NCI-H2081 treated with DMSO at 0.1 percent for 48 hours (cell line): ENCODE data around the gene ADGRB3.
"Not testable (repeated sequence)": the region's sequence is repeated elsewhere in the genome, so short reads cannot be mapped to it uniquely, and the experiment has no call there.

Source experiments
- DNase-seq: peaks from one replicate; lab custom pipeline; 2025; lab: John Stamatoyannopoulos, UW

Gene ADGRB3

DNA sequence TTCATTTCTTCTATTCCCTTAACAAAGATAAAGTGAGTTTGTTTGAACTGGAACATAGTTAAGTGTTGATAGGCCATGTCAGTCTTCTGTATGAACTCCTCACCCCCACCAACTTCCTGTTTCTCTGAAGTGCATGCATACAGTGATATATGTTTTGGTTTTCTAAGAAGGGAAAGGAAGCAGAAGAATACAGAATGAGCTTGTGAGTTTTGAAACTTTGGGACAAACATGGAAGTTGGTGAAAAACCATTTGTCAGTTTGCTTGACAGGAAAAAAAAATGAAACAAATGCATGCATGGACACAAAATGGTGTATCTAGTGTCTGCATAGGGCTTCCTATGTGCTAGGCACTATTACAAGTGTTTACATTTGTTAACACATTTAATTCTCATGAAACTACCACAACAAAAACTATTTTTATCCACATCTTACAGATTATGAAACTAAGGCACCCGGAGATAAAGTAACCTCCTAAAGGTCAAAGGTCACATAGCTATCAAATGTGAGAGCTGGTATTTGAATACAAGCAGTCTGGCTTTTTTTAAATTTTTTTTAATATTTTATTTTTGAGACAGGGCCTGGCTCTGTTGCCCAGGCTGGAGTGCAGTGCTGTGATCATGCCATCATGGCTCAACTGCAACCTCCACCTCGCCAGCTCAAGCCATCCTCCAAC lies 105.9 kb downstream of the ADGRB3 start:
- DNase-seq: no peak

DNA sequence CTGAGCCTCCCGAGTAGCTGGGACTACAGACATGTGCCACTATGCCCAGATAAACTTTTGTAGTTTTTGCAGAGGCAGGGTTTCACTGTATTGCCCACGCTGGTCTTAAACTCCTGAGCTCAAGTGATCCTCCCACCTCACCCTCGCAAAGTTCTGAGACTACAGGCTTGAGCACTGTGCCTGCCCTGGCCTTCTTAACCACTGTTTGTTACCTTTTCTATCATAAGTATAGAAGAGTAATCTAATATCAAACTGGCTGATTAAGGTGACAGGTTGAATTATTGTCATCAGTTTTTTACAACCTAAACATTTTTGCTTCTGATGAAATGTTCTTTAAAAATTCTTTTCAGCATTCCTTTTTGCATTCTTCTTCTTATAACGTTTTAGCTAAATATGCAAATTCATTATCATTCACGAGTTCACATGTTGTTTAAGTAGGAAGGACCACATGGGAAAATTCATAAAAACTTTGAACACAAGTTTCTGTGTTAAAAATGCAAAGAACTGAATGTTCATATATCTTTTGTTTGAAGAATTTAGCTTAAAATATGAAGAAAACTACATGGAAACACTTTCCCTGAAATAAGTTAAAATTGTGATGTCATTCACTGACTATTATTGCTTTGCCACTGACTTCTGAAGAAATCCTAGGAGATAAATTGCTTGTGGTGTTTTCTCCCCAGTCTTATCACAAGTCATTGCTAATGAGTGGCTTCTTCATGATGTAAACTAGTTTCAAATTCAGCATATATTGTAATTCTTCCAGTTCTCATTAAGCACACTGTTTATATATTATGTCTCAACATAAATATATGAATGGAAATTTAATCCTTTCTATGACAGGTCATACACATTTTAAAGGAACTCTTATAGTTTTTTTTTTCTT lies 106.7 kb downstream of the ADGRB3 start:
- no peak for DNase-seq

DNA sequence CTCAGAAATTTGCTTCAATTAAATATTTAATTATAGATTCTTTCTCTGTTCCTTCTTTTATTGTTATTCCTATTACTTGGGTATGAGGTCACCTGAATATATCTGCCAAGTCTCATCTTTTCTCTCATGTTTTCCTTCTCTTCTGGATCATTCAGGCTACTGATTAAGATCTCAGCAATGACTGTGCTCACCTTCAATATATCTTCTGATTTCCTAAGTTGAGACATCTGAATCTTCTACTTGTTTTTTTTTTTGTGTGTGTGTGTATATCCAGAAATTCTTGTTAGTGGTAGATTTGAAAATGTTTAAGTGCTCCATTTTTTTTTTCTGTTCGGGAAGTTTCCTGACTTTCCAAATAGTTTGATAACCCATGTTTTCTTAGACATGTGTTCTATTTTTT lies 108.0 kb downstream of the ADGRB3 start:
- no peak for DNase-seq

DNA sequence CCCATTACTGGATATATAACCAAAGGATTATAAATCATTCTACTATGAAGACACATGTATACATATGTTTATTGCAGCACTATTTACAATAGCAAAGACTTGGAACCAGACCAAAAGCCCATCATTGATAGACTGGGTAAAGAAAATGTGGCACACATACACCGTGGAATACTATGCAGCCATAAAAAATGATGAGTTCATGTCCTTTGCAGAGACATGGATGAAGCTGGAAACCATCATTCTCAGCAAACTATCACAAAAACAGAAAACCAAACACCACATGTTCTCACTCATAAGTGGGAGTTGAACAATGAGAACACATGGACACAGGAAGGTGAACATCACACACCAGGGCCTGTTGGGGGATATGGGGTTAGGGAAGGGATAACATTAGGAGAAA lies 109.3 kb downstream of the ADGRB3 start:
- DNase-seq: not testable (repeated sequence)

DNA sequence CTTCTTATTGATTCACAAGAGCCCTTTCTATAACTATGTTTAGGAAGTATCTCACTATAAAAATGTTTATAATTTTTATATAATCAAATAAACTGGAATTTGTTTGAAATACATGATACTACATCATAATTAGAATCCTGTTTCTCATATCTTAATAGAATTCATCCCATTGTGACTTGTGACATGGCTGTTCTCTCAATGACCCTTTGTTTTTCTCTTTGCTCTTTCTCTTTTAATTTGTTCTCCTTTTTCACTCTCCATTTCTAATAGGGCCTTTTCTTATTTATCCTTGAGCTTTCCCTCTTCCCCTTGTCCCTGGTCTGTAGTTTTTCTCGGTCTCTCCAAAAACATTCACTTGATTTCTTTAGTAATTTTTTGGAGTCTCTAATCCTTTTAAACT lies 111.3 kb downstream of the ADGRB3 start:
- no peak for DNase-seq

DNA sequence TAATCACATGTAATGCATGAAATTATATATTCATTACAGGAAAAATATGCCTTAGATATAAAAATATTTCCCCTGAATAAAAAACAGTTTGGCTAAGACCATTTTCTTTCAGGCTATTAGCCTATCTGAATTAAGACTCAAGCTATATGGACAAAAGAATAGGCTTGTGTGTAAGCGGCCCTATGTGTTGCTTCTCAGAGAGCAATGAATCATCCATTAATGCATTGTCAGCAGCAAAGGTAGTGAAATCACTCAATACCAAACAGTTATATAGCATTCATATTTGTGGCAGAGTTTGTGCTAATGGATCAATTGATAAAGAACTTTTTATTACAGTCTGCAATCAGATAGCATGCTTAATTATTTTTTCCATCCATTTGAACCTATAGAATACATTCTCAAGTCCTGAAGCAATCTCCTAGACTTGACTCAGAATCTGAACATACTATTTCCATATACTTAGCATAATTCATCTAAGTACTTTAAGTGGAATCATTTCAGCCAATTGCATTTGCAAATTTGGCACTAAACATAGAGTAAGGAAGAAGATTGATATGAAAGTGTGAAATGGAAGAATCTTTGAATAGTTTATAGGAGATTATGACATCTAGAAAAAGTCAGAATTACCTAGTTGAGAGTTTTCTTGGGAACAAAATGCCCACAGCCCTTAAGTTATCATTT lies 112.2 kb downstream of the ADGRB3 start:
- DNase-seq: no peak

DNA sequence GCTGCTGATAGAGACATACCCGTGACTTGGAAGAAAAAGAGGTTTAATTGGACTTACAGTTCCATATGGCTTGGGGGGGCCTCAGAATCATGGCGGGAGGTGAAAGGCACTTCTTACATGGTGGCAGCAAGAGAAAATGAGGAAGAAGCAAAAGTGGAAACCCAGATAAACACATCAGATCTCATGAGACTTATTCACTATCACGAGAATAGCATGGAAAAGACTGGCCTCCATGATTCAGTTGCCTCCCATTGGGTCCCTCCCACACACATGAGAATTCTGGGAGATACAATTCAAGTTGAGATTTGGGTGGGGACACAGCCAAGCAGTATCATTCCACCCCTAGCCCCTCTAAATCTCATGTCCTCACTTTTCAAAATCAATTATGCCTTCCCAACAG lies 112.8 kb downstream of the ADGRB3 start:
- DNase-seq: not testable (repeated sequence)

DNA sequence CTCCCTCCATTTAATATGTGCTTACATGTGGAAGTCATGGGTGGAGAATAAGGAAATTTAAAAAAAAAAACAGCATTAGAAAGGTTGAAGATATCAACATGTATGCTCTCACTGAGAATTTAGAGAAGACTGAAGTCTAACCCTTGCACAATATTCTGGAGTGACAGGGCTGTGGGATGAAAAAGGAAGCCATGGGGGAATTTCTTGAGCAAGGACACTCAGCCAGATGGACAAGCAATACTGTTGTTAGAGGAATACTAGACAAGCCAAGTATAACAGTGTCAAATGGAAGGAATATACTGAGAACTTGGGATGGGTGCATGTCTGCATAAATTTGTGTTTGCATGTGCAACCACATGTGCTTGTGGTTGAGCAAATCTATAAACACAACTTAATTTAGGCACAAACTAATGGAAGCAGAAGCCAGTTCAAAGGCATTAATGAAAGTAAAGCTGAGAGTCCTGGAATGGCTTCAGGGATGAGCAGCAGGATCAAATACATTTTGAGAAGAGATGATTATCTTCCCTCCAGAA lies 119.7 kb downstream of the ADGRB3 start:
- no peak for DNase-seq

DNA sequence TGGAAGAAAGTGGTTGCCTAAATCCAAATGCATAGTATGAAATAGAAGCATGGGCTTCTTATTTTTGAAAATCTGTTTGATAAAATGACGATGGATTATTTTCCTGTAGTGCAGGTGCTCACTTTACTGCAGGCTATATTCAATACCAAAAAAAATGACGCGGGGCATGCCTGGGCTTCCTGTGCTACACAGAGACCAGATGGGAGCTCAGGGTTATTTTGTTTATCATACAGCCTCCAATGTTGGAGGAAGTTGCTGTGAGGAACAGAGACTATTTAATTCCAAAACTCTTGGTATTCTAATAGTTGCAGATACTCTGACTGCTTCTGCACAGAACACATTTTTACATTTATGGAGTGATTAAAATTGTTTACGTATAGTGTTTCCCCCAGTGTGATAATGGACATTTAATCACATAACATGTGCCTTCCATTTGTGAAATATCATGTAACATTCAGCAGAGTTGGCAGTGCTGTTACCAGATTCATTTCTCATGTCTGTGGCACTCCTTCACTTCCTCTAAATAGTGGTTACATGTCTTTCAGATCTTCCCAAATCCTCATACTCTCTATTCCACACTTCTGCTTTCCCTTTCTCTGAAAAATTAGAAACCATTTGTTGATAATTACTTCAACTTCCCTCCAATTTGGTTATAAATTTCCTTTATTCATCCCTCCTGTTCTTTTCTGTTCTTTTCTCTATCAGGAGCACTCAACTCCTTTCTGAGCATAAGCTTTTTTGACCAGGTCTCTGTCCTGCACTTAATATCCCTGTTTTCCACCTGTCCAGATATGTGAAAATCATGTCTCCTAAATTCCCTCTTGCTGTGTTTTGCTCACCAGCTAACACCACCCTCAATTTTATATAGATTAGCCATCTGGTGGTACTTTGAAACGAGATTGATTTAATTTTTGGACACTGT lies 121.6 kb downstream of the ADGRB3 start:
- no peak for DNase-seq

DNA sequence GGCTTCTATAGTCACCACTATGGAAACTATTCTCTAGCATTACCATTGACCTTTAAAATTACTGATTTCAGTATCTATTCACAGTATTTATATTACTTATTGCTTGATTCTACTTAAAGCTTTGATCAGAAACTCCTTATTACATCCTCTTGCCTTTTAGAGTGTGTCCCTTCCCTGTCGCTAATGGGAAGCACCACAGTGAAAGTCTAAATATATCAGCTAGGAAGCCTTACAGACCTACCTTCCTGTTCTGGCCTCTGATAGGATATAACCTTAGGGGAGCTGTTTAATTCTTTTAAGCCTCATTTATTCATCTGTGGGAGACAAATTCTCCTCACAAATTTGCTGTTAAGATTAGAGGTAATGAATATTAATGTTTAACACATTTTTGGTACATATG lies 122.7 kb downstream of the ADGRB3 start:
- DNase-seq: no peak

DNA sequence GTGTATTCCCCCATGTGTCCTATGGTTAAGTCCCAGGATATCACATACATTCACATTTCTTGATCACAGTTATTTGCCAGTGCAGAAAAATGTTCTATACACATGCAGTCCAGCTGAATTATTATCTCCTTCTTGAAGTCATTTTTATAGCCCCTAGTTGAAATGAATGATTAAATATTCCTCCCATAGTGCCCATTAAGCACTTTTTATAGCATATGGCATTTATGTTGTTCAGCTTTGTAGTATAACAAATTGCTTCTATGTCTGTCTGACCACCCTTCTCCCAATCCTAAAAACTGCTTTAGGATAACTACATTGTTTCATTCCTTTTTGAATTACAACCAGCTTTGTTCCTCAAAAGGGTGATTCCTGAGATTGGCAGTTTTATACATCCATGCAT lies 123.5 kb downstream of the ADGRB3 start:
- no peak for DNase-seq

DNA sequence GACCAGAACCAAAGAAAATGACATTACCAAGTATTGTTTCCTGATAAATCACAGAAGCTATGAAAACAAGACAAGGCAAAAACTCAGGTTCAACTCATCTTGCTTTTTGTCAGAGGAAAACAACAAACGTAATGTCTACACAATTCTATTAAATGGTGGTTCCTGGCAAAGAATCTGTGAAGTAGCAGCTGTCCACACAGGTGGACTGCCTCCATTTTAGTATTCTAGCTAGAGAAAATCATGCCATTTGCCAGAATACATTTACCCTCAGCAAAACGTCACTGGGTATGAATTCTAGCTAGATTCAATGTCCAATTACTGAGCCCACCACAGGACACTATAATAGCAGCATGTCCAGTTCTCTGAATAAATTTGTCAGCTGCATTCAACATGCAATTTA lies 125.4 kb downstream of the ADGRB3 start:
- DNase-seq: peak; percentile 34

DNA sequence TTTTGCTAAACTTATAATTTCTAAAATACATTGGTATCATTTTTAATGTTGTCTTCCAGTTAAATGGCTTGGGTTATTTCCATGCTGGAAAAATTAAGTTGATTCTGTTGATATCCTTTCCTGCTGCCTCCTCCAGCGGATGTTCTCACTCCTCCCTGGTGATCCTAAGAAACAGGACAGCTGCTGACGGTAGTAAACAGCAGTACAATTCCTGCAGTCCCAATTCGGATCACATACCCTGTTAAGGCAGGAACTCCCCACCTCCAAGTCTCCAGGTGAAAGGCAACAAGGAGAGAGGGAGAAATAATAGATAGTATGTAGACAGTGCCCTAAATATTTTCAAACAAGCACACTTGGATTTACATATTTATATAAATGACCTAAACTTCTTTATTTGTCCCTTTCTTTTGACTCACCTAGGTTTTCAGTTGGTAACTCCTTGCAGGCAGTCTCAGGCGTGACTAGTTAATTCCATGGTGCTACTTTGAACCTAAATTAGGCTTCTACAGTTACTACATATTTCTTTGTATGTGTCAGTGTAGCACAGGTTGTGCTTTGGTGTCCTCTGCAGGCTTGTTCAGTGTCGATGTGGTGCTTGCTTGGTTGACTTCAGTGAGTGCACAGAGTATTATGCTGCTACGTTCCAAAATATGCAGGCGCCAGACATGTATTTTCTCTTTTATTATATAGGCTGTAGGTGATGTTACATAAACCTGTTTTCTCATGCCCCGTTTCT lies 126.0 kb downstream of the ADGRB3 start:
- DNase-seq: no peak

DNA sequence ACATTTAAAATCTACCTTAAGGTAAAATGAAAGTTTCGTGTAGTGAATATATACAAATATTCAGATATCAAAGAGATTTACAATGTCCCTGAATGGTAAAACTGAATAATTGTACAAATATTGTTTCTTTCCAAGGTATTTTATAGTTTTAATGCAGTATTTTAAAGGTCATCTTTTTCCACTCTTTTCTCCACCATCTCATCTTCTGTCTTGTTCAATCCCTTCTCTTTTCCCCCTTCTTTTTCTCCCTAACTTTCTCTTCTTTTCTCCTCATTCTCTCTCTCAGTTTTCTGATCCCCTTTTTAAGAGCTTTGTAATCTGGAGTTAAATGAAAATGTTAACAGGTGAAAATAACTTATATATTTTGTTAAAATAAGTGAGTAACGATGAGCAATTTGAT lies 126.9 kb downstream of the ADGRB3 start:
- DNase-seq: no peak

DNA sequence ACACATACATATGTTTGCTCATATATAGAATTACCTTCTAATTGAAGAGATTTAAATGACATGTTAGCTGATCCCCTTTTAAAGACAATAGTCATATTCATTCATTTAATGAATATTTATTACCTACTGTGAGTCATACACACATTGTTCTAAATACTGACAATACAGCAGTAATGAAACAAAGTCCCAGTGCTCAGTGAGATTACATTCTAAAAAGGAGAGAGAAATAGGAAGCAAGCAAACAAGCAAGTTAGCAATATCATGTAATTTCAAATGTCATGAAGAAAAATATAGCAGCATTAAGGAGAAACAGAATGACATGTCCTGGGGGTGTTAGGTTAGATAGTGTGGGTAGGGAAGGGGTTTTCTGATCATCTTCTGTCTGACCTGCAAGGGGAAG lies 136.3 kb downstream of the ADGRB3 start:
- no peak for DNase-seq

DNA sequence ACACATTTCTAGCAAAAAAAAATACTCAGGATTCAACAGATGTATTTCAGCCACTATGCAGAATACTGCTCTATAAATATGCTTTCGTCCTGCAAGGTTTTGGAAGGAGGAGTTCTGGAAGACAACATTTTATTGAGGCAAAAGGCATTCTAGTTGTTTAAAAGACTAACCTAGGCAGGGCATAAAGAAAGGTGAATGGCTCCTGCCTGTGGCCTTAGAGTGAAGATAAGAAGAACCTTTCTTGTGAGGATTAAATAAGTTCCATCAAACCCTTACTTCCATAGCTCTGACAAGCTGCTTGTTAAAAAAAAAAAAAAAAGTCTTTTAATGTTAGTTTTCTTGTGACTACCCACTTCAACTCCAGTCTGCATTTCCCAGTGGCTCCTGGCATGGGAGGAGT lies 139.8 kb downstream of the ADGRB3 start:
- DNase-seq: no peak

DNA sequence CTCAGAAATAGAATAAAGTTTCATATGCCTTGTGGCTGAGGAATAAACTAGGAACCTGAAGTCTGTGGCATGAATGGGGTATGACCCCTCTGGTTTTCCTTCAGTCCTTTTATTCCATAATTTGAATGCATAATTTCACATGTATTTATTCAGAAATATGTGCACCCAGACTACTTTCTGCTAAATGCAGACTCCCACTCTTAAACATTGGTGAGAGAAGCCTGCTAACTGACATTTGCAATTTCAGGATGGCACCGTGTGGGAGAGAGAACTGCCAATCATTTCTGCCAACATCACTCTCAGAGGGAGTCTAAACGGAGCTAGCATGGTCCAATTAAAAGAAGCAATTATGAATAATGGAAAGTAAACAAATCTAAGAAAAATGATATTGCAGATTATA lies 141.3 kb downstream of the ADGRB3 start:
- DNase-seq: no peak

DNA sequence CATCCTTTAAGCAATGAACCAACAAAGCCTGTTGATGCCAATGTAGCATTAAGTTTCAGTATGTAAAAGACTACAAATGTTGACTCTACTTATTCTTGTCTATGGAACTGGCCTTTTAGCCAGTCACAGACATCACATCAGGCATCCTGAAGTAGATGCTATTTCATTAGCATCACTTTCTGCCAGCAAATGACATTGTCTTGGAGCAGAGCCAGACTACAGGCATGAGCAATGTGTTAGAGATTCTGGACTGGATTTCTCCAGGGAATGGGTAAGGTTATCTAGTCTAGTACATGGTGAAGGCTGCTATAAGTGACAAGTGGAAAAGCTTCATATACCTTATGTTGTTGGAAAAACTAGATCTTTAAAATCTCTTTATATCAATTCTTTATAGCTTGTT lies 142.9 kb downstream of the ADGRB3 start:
- DNase-seq: peak; percentile 63

DNA sequence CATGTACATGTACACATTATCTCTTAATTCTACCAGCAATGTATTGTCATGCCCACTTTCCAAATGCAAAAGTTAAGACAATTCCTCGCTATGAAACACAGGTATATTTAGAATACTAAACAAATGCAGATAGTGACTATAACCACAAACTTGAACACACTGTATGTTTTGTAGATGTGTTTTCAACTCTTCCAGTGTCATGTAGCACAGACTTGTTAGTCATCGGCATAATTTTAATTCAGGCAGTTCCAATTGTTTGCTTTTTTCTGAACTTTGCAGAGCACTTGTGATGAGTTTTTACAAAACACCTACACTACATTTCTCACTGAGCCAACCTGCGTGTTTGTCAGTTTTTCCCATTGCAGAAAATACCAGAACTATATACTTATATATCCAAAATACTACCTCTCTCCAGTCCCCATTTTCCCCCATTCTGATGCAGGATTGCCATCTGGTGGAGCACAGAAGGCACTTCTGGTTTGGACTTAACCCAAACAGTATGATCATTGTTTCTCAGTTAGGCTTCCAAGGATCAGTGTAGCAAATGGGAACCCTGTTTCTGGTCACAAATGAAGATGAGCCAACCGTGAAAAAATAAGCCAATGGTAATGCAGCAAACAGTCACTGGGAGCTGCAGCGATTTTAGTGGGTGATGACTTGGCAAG lies 143.4 kb downstream of the ADGRB3 start:
- DNase-seq: peak; percentile 26

DNA sequence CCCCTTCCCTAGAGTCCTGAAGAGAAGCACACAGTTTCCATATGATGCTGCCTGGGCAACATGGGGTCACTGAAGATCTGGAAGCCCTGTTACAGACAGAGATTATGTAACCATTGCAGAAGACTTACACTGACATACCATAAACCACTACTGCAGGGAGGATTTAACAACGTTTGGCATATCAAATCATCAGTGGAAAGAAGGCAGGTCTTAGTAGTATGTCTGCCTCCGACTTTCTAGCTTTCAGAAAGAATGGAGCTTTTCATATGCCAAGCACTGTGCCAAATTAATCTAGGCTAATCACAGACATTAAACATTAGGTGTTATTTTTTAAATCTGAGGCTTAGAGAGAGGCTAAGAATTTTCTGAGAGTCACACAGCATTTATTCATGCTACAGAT lies 144.3 kb downstream of the ADGRB3 start:
- DNase-seq: no peak
